Type B pancreatic cell (in vitro differentiated cells): ENCODE data around the gene FPR1. TPM values are rescaled to one million over a fixed set of nuclear protein-coding genes. Genes with fewer than 3 reads are reported as not detected.

ENCODE experiments used
- DNase-seq: peaks from one replicate; pipeline ENCODE4 v3.0.0; 2021; ENCODE audit warnings: mixed read lengths; ENCODE audit not compliant: unreplicated experiment; ENCODE audit errors: extremely low spot score
- H3K27ac Mint-ChIP-seq: 2 replicates; pipeline ENCODE4 v1.8.0; 2021; ENCODE audit warnings: mild to moderate bottlenecking, mixed read lengths
- H3K27me3 Mint-ChIP-seq: 2 replicates; pipeline ENCODE4 v1.8.0; 2021; ENCODE audit warnings: mixed read lengths
- H3K36me3 Mint-ChIP-seq: 2 replicates; pipeline ENCODE4 v1.8.0; 2021; ENCODE audit warnings: mixed read lengths
- H3K4me1 Mint-ChIP-seq: one replicate; pipeline ENCODE4 v1.8.0; 2021; ENCODE audit warnings: mixed read lengths; ENCODE audit not compliant: unreplicated experiment
- H3K4me3 Mint-ChIP-seq: 2 replicates; pipeline ENCODE4 v1.8.0; 2021; ENCODE audit warnings: mild to moderate bottlenecking, mixed read lengths
- H3K9me3 Mint-ChIP-seq: 2 replicates; pipeline ENCODE4 v1.8.0; 2021; ENCODE audit warnings: mixed read lengths
- CTCF ChIP-seq: fragments of 200-600 bp; sonication (generic); conservative IDR thresholded peaks from 2 replicates; pipeline ENCODE4 v1.5.0; 2021; ENCODE audit warnings: antibody characterized with exemption, mild to moderate bottlenecking
- total RNA-seq: library from RNA; stranded (reverse); gene quantifications from 2 replicates; pipeline ENCODE4 v1.2.1, GENCODE V29; 2021; ENCODE audit warnings: low replicate concordance

Gene FPR1
- total RNA-seq, 1 donor from 2014 or later: not detected

- H3K27ac Mint-ChIP-seq: no peak overlapping the region
- peaks cover 46% of the 10 kb centered on the region for H3K36me3 Mint-ChIP-seq
- peaks cover 13% of the 10 kb centered on the region for H3K4me1 Mint-ChIP-seq
- H3K4me3 Mint-ChIP-seq: no peak overlapping the region
- no peaks in the 10 kb centered on the region for H3K9me3 Mint-ChIP-seq
- TF ChIP-seq CTCF: no peak
- H3K27me3 Mint-ChIP-seq: peaks cover 3% of the 10 kb centered on the region
- no peak for DNase-seq
Measured at GRCh38 chr19:51698296-51698695, 53.4 kb downstream of the FPR1 start.

GRCh38 chr19:51697169-51697776, 54.4 kb downstream of the FPR1 start:
- no peak overlapping the region for H3K27ac Mint-ChIP-seq
- H3K9me3 Mint-ChIP-seq: no peaks in the 10 kb centered on the region
- no peak overlapping the region for H3K4me3 Mint-ChIP-seq
- no peak for DNase-seq
- peaks cover 50% of the 10 kb centered on the region for H3K36me3 Mint-ChIP-seq
- no peaks in the 10 kb centered on the region for H3K27me3 Mint-ChIP-seq
- H3K4me1 Mint-ChIP-seq: peaks cover 10% of the 10 kb centered on the region
- no peak for TF ChIP-seq CTCF

- Mint-ChIP-seq H3K27ac (no peak overlapping the region), H3K4me3 (no peak overlapping the region), H3K4me1 (peaks cover 13% of the 10 kb centered on the region), H3K27me3 (no peaks in the 10 kb centered on the region), H3K9me3 (no peaks in the 10 kb centered on the region), H3K36me3 (peaks cover 49% of the 10 kb centered on the region)
- TF ChIP-seq CTCF: no peak
- DNase-seq: no peak
Measured at GRCh38 chr19:51696606-51697005, 55.1 kb downstream of the FPR1 start.

Other genes with a start within 250 kb of the FPR1 start
- gene SIGLEC6, start 220.2 kb downstream of the FPR1 start, total RNA-seq: not detected in 2 replicates
- 7.9 and 14.0 TPM in 2 replicates for gene ZNF175, start 180.6 kb downstream of the FPR1 start, total RNA-seq
- gene SIGLEC5, start 121.5 kb downstream of the FPR1 start, total RNA-seq: not detected in 2 replicates
- gene SIGLEC14, start 105.1 kb downstream of the FPR1 start, total RNA-seq: not detected in 2 replicates
- gene SPACA6, start 58.5 kb downstream of the FPR1 start, total RNA-seq: 12.8 and 28.7 TPM in 2 replicates
- gene HAS1, start 27.9 kb downstream of the FPR1 start, total RNA-seq: not detected in 2 replicates
- not detected in 2 replicates for gene FPR2, start 9.3 kb upstream of the FPR1 start, total RNA-seq
- gene FPR3, start 43.3 kb upstream of the FPR1 start, total RNA-seq: not detected in 2 replicates
- gene ZNF577, start 136.1 kb upstream of the FPR1 start, total RNA-seq: 14.7 and 21.3 TPM in 2 replicates
- gene ZNF649, start 153.1 kb upstream of the FPR1 start, total RNA-seq: 23.6 and 28.8 TPM in 2 replicates
- gene ZNF613, start 175.6 kb upstream of the FPR1 start, total RNA-seq: 8.9 and 9.3 TPM in 2 replicates
- gene ZNF350, start 235.0 kb upstream of the FPR1 start, total RNA-seq: 10.4 and 14.2 TPM in 2 replicates